Panc1 (cell line): ENCODE measurements around the gene PCDHGC5.

Experiments used
- CTCF ChIP-seq: fragments of 450-650 bp; IDR thresholded peaks from 2 replicates; pipeline ENCODE4 v1.5.1; 2017; ENCODE audit warnings: mild to moderate bottlenecking
- POLR2AphosphoS5 ChIP-seq: IDR thresholded peaks from 2 replicates; pipeline ENCODE4 v1.6.1; 2012; ENCODE audit warnings: mild to moderate bottlenecking, low read depth, low read length, moderate library complexity

GRCh38 chr5:141519605-141520565, 31.0 kb downstream of the PCDHGC5 start:
- TF ChIP-seq CTCF = no peak
- TF ChIP-seq POLR2AphosphoS5 = no peak
